HG02642 (cell line): ENCODE data around the gene MISFA.
"Not testable (repeated sequence)": the region's sequence is repeated elsewhere in the genome, so short reads cannot be mapped to it uniquely, and the experiment has no call there.

Experiments
- ATAC-seq: cut with Tn5 transposase; IDR thresholded peaks from one replicate; pipeline ENCODE4 v1.9.1; 2021; ENCODE audit warnings: mild to moderate bottlenecking; ENCODE audit not compliant: unreplicated experiment, poor library complexity

The MISFA gene

GRCh38 chr11:18599739-18600230 lies at the start of gene MISFA:
Gene MISFA, plus strand, starts transcription at chr11:18599789. Its CDS starts 140 bp downstream, at chr11:18599929.
- no peak for ATAC-seq

- no peak for ATAC-seq
Measured at GRCh38 chr11:18563090-18563730, 36.4 kb upstream of the MISFA start.

GRCh38 chr11:18564149-18564548 lies 35.4 kb upstream of the MISFA start:
- no peak for ATAC-seq

GRCh38 chr11:18566406-18566805 lies 33.2 kb upstream of the MISFA start:
- ATAC-seq: no peak

GRCh38 chr11:18567081-18567480 lies 32.5 kb upstream of the MISFA start:
- no peak for ATAC-seq

GRCh38 chr11:18575361-18575760 lies 24.2 kb upstream of the MISFA start:
- no peak for ATAC-seq

GRCh38 chr11:18578975-18579598 lies 20.5 kb upstream of the MISFA start:
- ATAC-seq: peak; percentile 61

GRCh38 chr11:18580113-18580766 lies 19.3 kb upstream of the MISFA start:
- no peak for ATAC-seq

- no peak for ATAC-seq
Measured at GRCh38 chr11:18581825-18582224, 17.8 kb upstream of the MISFA start.

GRCh38 chr11:18588297-18589252 lies 11.0 kb upstream of the MISFA start, which contains the start of gene UEVLD:
Gene UEVLD, minus strand, starts transcription at chr11:18588734. Its CDS starts 80 bp downstream, at chr11:18588654.
- ATAC-seq: peak; percentile 80

GRCh38 chr11:18590571-18590970 lies 9.0 kb upstream of the MISFA start:
- ATAC-seq: no peak

GRCh38 chr11:18594088-18594487 lies 5.5 kb upstream of the MISFA start:
- not testable (repeated sequence) for ATAC-seq

- no peak for ATAC-seq
Measured at GRCh38 chr11:18594999-18595749, 4.4 kb upstream of the MISFA start.

- no peak for ATAC-seq
Measured at GRCh38 chr11:18600915-18601569, 1.5 kb downstream of the MISFA start.

- no peak for ATAC-seq
Measured at GRCh38 chr11:18608376-18608775, 8.8 kb downstream of the MISFA start.

- ATAC-seq: no peak
Measured at GRCh38 chr11:18611196-18611595, 11.6 kb downstream of the MISFA start.

GRCh38 chr11:18612394-18612793 lies 12.8 kb downstream of the MISFA start:
- ATAC-seq: no peak

GRCh38 chr11:18614667-18615066 lies 15.1 kb downstream of the MISFA start:
- no peak for ATAC-seq
